T-helper 2 cell treated with Interferon-gamma antibody and Interleukin-4, amounts not matched to agents 5 μg/mL and 100 μg/mL, for 36 hours (primary cell): Measurements from ENCODE around the gene IFT80.
A peak's percentile ranks its signal among the peaks of the same experiment; 100 is the strongest.
"Not testable (repeated sequence)": the region's sequence is repeated elsewhere in the genome, so short reads cannot be mapped to it uniquely, and the experiment has no call there.

Experiments used
- DNase-seq: peaks from one replicate; pipeline ENCODE4 v3.0.0; 2021; ENCODE audit warnings: low spot score
- H3K27ac Mint-ChIP-seq: one replicate; pipeline ENCODE4 v1.8.0; 2021; ENCODE audit warnings: mild to moderate bottlenecking, mixed read lengths
- H3K27me3 Mint-ChIP-seq: one replicate; pipeline ENCODE4 v1.8.0; 2021; ENCODE audit warnings: low read depth, mixed read lengths
- H3K36me3 Mint-ChIP-seq: one replicate; pipeline ENCODE4 v1.8.0; 2021; ENCODE audit warnings: low read depth, mixed read lengths
- H3K4me1 Mint-ChIP-seq: one replicate; pipeline ENCODE4 v1.8.0; 2021; ENCODE audit warnings: low read depth, mixed read lengths
- H3K4me3 Mint-ChIP-seq: one replicate; pipeline ENCODE4 v1.8.0; 2022; ENCODE audit warnings: mild to moderate bottlenecking, moderate library complexity, mixed read lengths
- H3K9me3 Mint-ChIP-seq: one replicate; pipeline ENCODE4 v1.8.0; 2021; ENCODE audit warnings: mixed read lengths

The IFT80 gene

DNA sequence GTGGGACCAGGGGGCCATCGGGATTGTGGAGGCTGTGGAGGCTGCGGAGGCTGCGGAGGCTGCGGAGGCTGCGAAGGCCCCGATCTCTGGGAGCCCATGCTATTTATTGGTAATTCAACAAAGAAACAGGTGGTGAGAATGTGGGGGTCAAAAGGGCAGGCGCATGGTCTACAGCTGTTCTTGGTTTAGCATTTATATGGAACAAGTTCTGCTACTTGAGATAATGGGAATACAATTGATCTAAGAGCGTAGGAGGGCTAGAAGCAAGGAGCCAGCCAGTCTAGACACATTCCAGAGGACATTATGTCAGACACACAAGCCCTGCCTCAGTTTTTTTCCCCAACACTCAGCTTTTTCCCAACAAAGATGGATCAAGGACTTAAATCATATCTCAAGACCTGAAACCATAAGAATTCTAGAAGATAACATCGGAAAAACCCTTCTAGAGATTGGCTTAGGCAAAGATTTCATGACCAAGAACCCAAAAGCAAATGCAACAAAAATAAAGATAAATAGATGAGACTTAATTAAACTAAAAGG is 153.7 kb downstream of the IFT80 start:
- H3K27ac Mint-ChIP-seq, result no peak overlapping the region
- peaks cover 57% of the 10 kb centered on the region for H3K27me3 Mint-ChIP-seq
- no peak overlapping the region for H3K4me3 Mint-ChIP-seq
- no peaks in the 10 kb centered on the region for H3K4me1 Mint-ChIP-seq
- DNase-seq, result no peak
- no peaks in the 10 kb centered on the region for H3K36me3 Mint-ChIP-seq
- no peaks in the 10 kb centered on the region for H3K9me3 Mint-ChIP-seq

DNA sequence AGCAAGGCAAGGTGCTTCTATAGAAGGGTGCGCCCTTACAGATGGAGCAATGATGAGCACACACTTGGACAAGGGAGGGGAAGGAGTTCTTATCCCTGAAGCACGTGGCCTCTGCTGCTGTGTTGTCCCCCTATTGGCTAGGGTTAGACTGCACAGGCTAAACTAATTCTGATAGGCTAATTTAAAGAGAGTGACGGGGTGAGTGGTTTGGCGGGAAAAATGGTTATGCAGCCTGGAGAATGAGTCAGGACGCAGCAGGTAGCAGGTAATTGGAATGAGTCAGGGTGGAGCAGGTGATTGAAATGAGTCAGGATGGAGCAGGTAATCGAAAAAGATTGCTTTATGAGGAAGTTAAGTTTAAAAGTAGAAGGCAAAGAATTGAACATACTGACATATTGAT is 158.3 kb downstream of the IFT80 start:
- not testable (repeated sequence) for H3K36me3 Mint-ChIP-seq, DNase-seq, H3K4me1 Mint-ChIP-seq, H3K4me3 Mint-ChIP-seq, H3K9me3 Mint-ChIP-seq, H3K27ac Mint-ChIP-seq
- peaks cover 49% of the 10 kb centered on the region for H3K27me3 Mint-ChIP-seq

DNA sequence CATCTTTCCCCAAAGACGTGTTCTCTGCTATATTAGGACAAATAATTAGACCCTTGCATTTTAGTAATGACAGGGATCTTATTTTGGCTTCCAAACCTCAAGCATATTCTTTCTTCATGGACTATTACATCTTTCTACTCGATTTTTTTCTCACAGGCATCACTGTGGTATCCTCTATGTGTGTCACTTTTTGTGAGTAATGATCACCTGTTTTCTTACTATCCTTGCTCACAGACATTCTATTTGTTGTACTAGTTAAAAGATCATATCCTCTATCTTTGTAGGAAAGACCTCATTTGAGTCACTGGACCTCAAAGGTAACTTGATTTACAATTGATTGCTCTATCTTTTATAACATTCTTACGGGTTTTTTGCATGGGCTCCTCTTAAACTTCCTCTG is 167.0 kb downstream of the IFT80 start:
- Mint-ChIP-seq H3K27ac (no peak overlapping the region), H3K4me3 (no peak overlapping the region), H3K4me1 (peaks cover 3% of the 10 kb centered on the region), H3K36me3 (no peaks in the 10 kb centered on the region), H3K27me3 (peaks cover 35% of the 10 kb centered on the region), H3K9me3 (no peaks in the 10 kb centered on the region)
- DNase-seq, result no peak

GRCh38 chr3:160227419-160227818 is 171.6 kb downstream of the IFT80 start:
- H3K4me3 Mint-ChIP-seq, result no peak overlapping the region
- H3K27me3 Mint-ChIP-seq, result peaks cover 60% of the 10 kb centered on the region

GRCh38 chr3:160226026-160226907 is 172.8 kb downstream of the IFT80 start:
- peaks cover 59% of the 10 kb centered on the region for H3K27me3 Mint-ChIP-seq
- H3K9me3 Mint-ChIP-seq, result no peaks in the 10 kb centered on the region
- peak overlapping the region; percentile 87 for H3K4me3 Mint-ChIP-seq
- peaks cover 18% of the 10 kb centered on the region for H3K4me1 Mint-ChIP-seq
- H3K27ac Mint-ChIP-seq, result peak overlapping the region; percentile 57
- H3K36me3 Mint-ChIP-seq, result no peaks in the 10 kb centered on the region
- DNase-seq, result no peak

More at GRCh38 chr3:160227419-160227818, 171.6 kb downstream of the IFT80 start:
- H3K4me1 Mint-ChIP-seq, result peaks cover 22% of the 10 kb centered on the region
- H3K9me3 Mint-ChIP-seq, result no peaks in the 10 kb centered on the region
- no peak for DNase-seq
- no peaks in the 10 kb centered on the region for H3K36me3 Mint-ChIP-seq
- H3K27ac Mint-ChIP-seq, result no peak overlapping the region

DNA sequence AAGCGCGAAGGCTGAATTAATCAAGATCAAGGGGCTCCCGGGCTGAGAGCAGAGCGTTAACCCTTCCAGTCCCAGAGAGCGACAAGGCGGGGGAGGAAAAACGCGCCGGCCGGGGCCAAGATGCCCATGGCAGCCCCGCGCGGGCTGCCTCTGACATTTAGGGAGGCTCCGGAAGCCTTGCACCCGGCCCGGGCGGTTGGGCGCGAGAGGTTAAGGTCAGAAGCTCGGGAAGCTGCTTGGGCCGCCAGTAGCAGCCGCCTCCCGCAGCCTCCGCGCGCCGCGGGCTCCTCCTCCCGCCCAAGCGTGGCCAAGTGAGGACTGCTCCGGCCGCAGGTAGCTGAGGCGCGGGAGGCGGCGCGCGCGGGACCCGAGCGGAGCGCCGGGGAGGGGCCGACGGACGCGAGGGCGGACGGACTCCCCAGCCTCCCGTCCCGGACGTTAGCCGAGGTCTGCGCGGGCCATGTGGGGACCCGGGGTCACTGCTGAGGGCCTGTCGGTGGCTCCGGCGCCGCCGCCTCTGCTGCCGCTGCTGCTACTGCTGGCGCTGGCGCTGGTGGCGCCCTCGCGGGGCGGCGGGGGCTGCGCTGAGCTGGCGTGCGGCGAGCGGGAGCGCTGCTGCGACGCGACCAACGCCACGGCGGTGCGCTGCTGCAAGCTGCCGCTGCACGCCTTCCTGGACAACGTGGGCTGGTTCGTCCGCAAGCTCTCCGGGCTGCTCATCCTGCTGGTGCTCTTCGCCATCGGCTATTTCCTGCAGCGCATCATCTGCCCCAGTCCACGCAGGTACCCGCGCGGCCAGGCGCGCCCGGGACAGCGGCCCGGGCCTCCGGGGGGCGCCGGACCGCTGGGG is 173.6 kb downstream of the IFT80 start, which contains the start of gene C3orf80:
Gene C3orf80 (plus strand): TSS at position 247 of the 850 bp plus-strand sequence. CDS start 214 bp downstream, at position 461.
- Mint-ChIP-seq H3K4me3 (peak within 1 kb of the TSS; percentile 79), H3K9me3 (no peaks in the 10 kb centered on the region), H3K27ac (no peak within 1 kb of the TSS), H3K4me1 (peaks cover 18% of the 10 kb centered on the region), H3K36me3 (no peaks in the 10 kb centered on the region), H3K27me3 (peaks cover 64% of the 10 kb centered on the region)
- peak; percentile 59 for DNase-seq

- Mint-ChIP-seq H3K4me3 (peak overlapping the region; percentile 79), H3K27me3 (peaks cover 64% of the 10 kb centered on the region), H3K36me3 (no peaks in the 10 kb centered on the region), H3K27ac (no peak overlapping the region), H3K9me3 (no peaks in the 10 kb centered on the region), H3K4me1 (peaks cover 18% of the 10 kb centered on the region)
- DNase-seq, result no peak
Observed at GRCh38 chr3:160224811-160225175, 174.2 kb downstream of the IFT80 start.

DNA sequence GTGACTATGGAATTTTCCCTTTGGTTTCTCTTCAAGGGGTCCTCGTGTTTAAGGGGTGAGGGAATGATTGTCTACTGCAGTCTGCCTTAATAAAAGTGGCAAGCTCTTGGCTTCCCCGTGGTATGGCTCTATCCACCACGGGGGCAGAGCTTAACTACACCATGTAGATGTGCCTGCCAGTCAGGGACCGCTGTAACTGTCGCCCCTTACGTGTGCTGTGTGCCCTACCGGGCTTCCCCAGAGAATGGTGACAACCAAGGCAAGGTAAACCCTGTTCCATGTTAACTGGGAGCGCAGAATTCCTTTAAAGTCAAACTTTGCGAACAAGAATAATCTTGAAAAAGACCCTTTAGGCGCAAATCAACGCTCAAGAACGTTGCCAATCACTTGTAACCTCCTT is 174.8 kb downstream of the IFT80 start:
- peak overlapping the region; percentile 79 for H3K4me3 Mint-ChIP-seq
- H3K9me3 Mint-ChIP-seq, result no peaks in the 10 kb centered on the region
- DNase-seq, result no peak
- H3K4me1 Mint-ChIP-seq, result peaks cover 18% of the 10 kb centered on the region
- H3K27me3 Mint-ChIP-seq, result peaks cover 69% of the 10 kb centered on the region
- H3K36me3 Mint-ChIP-seq, result no peaks in the 10 kb centered on the region
- no peak overlapping the region for H3K27ac Mint-ChIP-seq

GRCh38 chr3:160221019-160221418 is 178.0 kb downstream of the IFT80 start:
- Mint-ChIP-seq H3K27ac (no peak overlapping the region), H3K4me3 (no peak overlapping the region), H3K4me1 (peaks cover 11% of the 10 kb centered on the region), H3K27me3 (peaks cover 69% of the 10 kb centered on the region), H3K9me3 (no peaks in the 10 kb centered on the region), H3K36me3 (no peaks in the 10 kb centered on the region)
- no peak for DNase-seq

DNA sequence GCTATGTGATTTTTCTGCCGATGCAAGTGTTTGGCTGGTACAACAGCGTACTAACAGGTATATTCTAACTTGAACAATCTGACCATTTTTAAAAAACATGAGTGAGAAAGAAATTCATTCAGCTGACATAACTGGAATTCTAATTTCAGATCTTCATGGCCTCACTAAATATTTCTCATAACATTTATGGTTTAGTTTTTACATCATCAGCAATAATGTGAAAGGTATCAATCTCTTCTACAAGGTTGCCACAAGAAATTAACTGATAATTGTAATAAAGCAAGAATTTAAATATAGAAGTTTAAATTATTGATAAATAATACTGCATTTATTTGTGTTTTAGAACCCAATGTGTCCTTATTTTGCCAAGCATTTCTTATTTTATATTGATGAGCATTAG is 179.0 kb downstream of the IFT80 start:
- Mint-ChIP-seq H3K4me1 (peaks cover 10% of the 10 kb centered on the region), H3K27ac (no peak overlapping the region), H3K27me3 (peaks cover 71% of the 10 kb centered on the region), H3K36me3 (no peaks in the 10 kb centered on the region), H3K4me3 (no peak overlapping the region), H3K9me3 (no peaks in the 10 kb centered on the region)
- no peak for DNase-seq

DNA sequence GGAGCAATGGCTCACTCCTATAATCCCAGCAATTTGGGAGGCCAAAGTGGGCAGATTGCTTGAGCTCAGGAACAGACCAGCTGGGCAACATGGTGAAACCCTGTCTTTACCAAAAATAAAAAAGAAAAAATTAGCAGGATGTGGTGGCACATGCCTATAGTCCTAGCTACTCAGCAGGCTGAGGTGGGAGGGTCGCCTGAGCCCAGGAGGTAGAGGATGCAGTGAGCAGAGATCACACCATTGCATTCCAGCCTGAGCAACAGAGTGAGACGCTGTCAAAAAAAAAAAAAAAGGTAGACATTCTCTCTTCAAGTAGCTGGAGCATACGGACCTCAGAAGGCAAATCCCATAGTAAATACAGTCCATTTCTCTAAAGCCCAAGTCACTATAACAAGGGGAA is 180.9 kb downstream of the IFT80 start:
- Mint-ChIP-seq H3K9me3 (no peaks in the 10 kb centered on the region), H3K4me3 (no peak overlapping the region), H3K36me3 (no peaks in the 10 kb centered on the region), H3K27ac (no peak overlapping the region), H3K27me3 (peaks cover 60% of the 10 kb centered on the region), H3K4me1 (no peaks in the 10 kb centered on the region)
- DNase-seq, result no peak

DNA sequence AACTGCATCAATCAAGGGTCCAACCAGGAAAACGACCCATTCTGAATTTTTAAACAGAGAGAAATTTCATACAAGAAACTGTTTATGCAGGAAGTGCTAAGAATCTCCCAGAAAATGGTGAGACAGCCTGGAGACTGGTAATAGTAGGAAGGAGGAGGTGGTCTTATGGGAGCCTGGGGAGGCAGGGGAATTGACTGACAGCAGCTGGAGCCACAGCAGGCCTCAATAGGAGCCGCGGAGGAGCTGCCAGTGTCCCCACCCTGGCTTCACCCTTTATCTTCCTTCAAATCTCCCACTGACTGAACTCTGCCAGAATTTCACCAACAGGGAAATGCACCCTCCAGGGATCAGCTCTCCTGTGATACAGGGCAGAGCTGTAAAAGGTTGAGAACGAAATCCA is 181.3 kb downstream of the IFT80 start:
- Mint-ChIP-seq H3K4me1 (no peaks in the 10 kb centered on the region), H3K27me3 (peaks cover 58% of the 10 kb centered on the region), H3K9me3 (no peaks in the 10 kb centered on the region), H3K36me3 (no peaks in the 10 kb centered on the region), H3K27ac (no peak overlapping the region), H3K4me3 (no peak overlapping the region)
- DNase-seq, result no peak

GRCh38 chr3:160213191-160213590 is 185.8 kb downstream of the IFT80 start:
- DNase-seq, result no peak
- H3K4me3 Mint-ChIP-seq, result no peak overlapping the region
- no peaks in the 10 kb centered on the region for H3K36me3 Mint-ChIP-seq
- peaks cover 3% of the 10 kb centered on the region for H3K4me1 Mint-ChIP-seq
- H3K27ac Mint-ChIP-seq, result no peak overlapping the region
- H3K27me3 Mint-ChIP-seq, result peaks cover 27% of the 10 kb centered on the region
- no peaks in the 10 kb centered on the region for H3K9me3 Mint-ChIP-seq

DNA sequence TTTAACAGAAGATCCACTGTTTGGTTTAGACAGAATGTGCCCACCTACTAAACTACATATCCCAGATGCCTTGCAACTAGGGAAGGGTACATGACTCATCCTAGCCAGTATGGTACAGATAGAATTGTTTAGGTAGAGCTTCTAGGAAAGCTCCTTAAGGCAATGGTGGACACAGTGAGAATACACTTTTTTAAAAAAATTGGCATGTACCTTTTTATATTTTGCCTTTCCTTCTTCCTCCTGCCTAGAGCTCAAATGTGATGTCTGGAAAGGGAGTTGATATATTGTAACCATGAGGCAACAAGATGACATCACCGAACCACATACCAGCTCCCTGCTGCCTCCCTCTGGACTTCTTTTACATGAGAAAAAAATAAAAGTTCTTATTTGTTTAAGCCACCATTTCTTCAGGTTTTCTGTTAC is 188.2 kb downstream of the IFT80 start:
- Mint-ChIP-seq H3K4me1 (peaks cover 3% of the 10 kb centered on the region), H3K36me3 (no peaks in the 10 kb centered on the region), H3K9me3 (no peaks in the 10 kb centered on the region), H3K27me3 (peaks cover 24% of the 10 kb centered on the region), H3K4me3 (no peak overlapping the region), H3K27ac (no peak overlapping the region)
- no peak for DNase-seq
